ENCODE data around the gene FAM171A1.

The FAM171A1 gene

GRCh38 chr10:15374156-15374555 is 3.1 kb upstream of the FAM171A1 start:
- DNase-seq (ENCODE audit: low read depth in 3 of 3) = no peak

- no peak for DNase-seq (ENCODE audit: low read depth in 3 of 3)
Measured at GRCh38 chr10:15373199-15373598, 2.1 kb upstream of the FAM171A1 start.

GRCh38 chr10:15370212-15370855 is 755 bp downstream of the FAM171A1 start:
- peak; percentile 2 to 22 (median 4) for DNase-seq (ENCODE audit: low read depth in 3 of 3)

GRCh38 chr10:15369256-15370211 is 1.6 kb downstream of the FAM171A1 start:
- no peak for DNase-seq (ENCODE audit: low read depth in 3 of 3)

GRCh38 chr10:15368101-15368855 is 2.8 kb downstream of the FAM171A1 start:
- DNase-seq (ENCODE audit: low read depth in 3 of 3) = no peak

GRCh38 chr10:15367296-15368085 is 3.6 kb downstream of the FAM171A1 start:
- DNase-seq (ENCODE audit: low read depth in 3 of 3) = no peak

- DNase-seq (ENCODE audit: low read depth in 3 of 3) = no peak
Measured at GRCh38 chr10:15365692-15366091, 5.4 kb downstream of the FAM171A1 start.

- DNase-seq (ENCODE audit: low read depth in 3 of 3) = no peak
Measured at GRCh38 chr10:15364001-15364400, 7.1 kb downstream of the FAM171A1 start.

GRCh38 chr10:15363031-15363430 is 8.1 kb downstream of the FAM171A1 start:
- DNase-seq (ENCODE audit: low read depth in 3 of 3) = no peak

GRCh38 chr10:15361131-15361530 is 10.0 kb downstream of the FAM171A1 start:
- DNase-seq (ENCODE audit: low read depth in 3 of 3) = no peak

GRCh38 chr10:15360566-15360965 is 10.5 kb downstream of the FAM171A1 start:
- no peak for DNase-seq (ENCODE audit: low read depth in 3 of 3)

- no peak for DNase-seq (ENCODE audit: low read depth in 3 of 3)
Measured at GRCh38 chr10:15353471-15354017, 17.5 kb downstream of the FAM171A1 start.

GRCh38 chr10:15352836-15353235 is 18.3 kb downstream of the FAM171A1 start:
- no peak for DNase-seq (ENCODE audit: low read depth in 3 of 3)

- no peak for DNase-seq (ENCODE audit: low read depth in 3 of 3)
Measured at GRCh38 chr10:15352201-15352600, 18.9 kb downstream of the FAM171A1 start.

GRCh38 chr10:15351099-15351820 is 19.8 kb downstream of the FAM171A1 start:
- no peak for DNase-seq (ENCODE audit: low read depth in 3 of 3)

GRCh38 chr10:15349112-15349511 is 22.0 kb downstream of the FAM171A1 start:
- DNase-seq (ENCODE audit: low read depth in 3 of 3) = no peak

- DNase-seq (ENCODE audit: low read depth in 3 of 3) = no peak
Measured at GRCh38 chr10:15348579-15348978, 22.5 kb downstream of the FAM171A1 start.

- no peak for DNase-seq (ENCODE audit: low read depth in 3 of 3)
Measured at GRCh38 chr10:15347150-15347549, 23.9 kb downstream of the FAM171A1 start.

- DNase-seq (ENCODE audit: low read depth in 3 of 3) = no peak
Measured at GRCh38 chr10:15346440-15347141, 24.5 kb downstream of the FAM171A1 start.

GRCh38 chr10:15345450-15345849 is 25.6 kb downstream of the FAM171A1 start:
- DNase-seq (ENCODE audit: low read depth in 3 of 3) = no peak
